GM18498 (cell line): ENCODE measurements around the gene PRKCH.

Experiments used
- ATAC-seq: cut with Tn5 transposase; IDR thresholded peaks from one replicate; pipeline ENCODE4 v1.9.1; 2021; ENCODE audit warnings: mild to moderate bottlenecking, moderate library complexity; ENCODE audit not compliant: unreplicated experiment

PRKCH gene

GRCh38 chr14:61470261-61470960 is 149.0 kb downstream of the PRKCH start:
- ATAC-seq: no peak

GRCh38 chr14:61470961-61471293 is 149.5 kb downstream of the PRKCH start:
- no peak for ATAC-seq

GRCh38 chr14:61471297-61472005 is 150.1 kb downstream of the PRKCH start:
- ATAC-seq: no peak

GRCh38 chr14:61472011-61472672 is 150.8 kb downstream of the PRKCH start:
- no peak for ATAC-seq

- ATAC-seq: no peak
Observed at GRCh38 chr14:61472801-61473376, 151.5 kb downstream of the PRKCH start.

- ATAC-seq: no peak
Observed at GRCh38 chr14:61474015-61474414, 152.6 kb downstream of the PRKCH start.

- ATAC-seq: no peak
Observed at GRCh38 chr14:61474701-61475100, 153.3 kb downstream of the PRKCH start.

- ATAC-seq: no peak
Observed at GRCh38 chr14:61475316-61475715, 153.9 kb downstream of the PRKCH start.

GRCh38 chr14:61476105-61476753 is 154.8 kb downstream of the PRKCH start:
- no peak for ATAC-seq

- ATAC-seq: no peak
Observed at GRCh38 chr14:61476754-61477410, 155.5 kb downstream of the PRKCH start.

- ATAC-seq: peak; percentile 31
Observed at GRCh38 chr14:61477712-61478462, 156.5 kb downstream of the PRKCH start.

- ATAC-seq: peak; percentile 59
Observed at GRCh38 chr14:61478971-61479473, 157.6 kb downstream of the PRKCH start.

- ATAC-seq: no peak
Observed at GRCh38 chr14:61479746-61480502, 158.5 kb downstream of the PRKCH start.

GRCh38 chr14:61480704-61481285 is 159.4 kb downstream of the PRKCH start:
- no peak for ATAC-seq

GRCh38 chr14:61481701-61482100 is 160.3 kb downstream of the PRKCH start:
- no peak for ATAC-seq

GRCh38 chr14:61482348-61483206 is 161.2 kb downstream of the PRKCH start:
- no peak for ATAC-seq

- no peak for ATAC-seq
Observed at GRCh38 chr14:61483476-61483875, 162.1 kb downstream of the PRKCH start.

GRCh38 chr14:61484031-61484430 is 162.7 kb downstream of the PRKCH start:
- no peak for ATAC-seq
